Activated CD4-positive, alpha-beta T cell treated with anti-CD3 and anti-CD28 coated beads for 36 hours (primary cell): ENCODE data around the gene DCP2. TPM values are rescaled to one million over a fixed set of nuclear protein-coding genes. Genes with fewer than 3 reads are reported as not detected.
A peak's percentile ranks its signal among the peaks of the same experiment; 100 is the strongest.

ENCODE experiments used
- ATAC-seq: fragments of 200-7000 bp; cut with Tn5 transposase; one replicate; pipeline ENCODE4 v1.10.0; 2021; ENCODE audit warnings: mild to moderate bottlenecking, moderate library complexity
- CTCF ChIA-PET: fragments of 350-600 bp; sonication (Branson Sonifier 250); formaldehyde crosslinking; loops from one replicate; lab custom pipeline; 2021; ENCODE audit warnings: antibody characterized with exemption; lab: Charles Lee
- POLR2A ChIA-PET: fragments of 350-600 bp; sonication (Branson Sonifier 250); formaldehyde crosslinking; loops from one replicate; lab custom pipeline; 2021; ENCODE audit warnings: antibody characterized with exemption, inconsistent platforms; lab: Charles Lee
- DNase-seq: peaks from one replicate; pipeline ENCODE4 v3.0.0-alpha.2; 2020
- H3K27ac Mint-ChIP-seq: one replicate; pipeline ENCODE4 v1.8.0; 2021; ENCODE audit warnings: mixed read lengths
- H3K27me3 Mint-ChIP-seq: one replicate; pipeline ENCODE4 v1.8.0; 2021; ENCODE audit warnings: mixed read lengths
- H3K36me3 Mint-ChIP-seq: one replicate; pipeline ENCODE4 v1.8.0; 2021; ENCODE audit warnings: low read depth, mixed read lengths
- H3K4me1 Mint-ChIP-seq: one replicate; pipeline ENCODE4 v1.8.0; 2021; ENCODE audit warnings: mixed read lengths
- H3K4me3 Mint-ChIP-seq: one replicate; pipeline ENCODE4 v1.8.0; 2021; ENCODE audit warnings: mild to moderate bottlenecking, moderate library complexity, mixed read lengths
- H3K9me3 Mint-ChIP-seq: one replicate; pipeline ENCODE4 v1.8.0; 2021; ENCODE audit warnings: low read depth, mixed read lengths
- intact Hi-C, 2 experiments: fragments of 100-400 bp; cut with DNase I in 1 of 2; cut with micrococcal nuclease in 1 of 2; formaldehyde crosslinking; loops; one replicate each; pipeline versions ENCODE4 v1.14.2 to v1.15.1; 2022 to 2024; cut with DNase I, micrococcal nuclease
- total RNA-seq, 2 experiments: library from RNA; stranded (reverse); gene quantifications; one replicate each; pipeline ENCODE4 v1.2.3, GENCODE V29; 2021

Gene DCP2
- total RNA-seq: 100 to 1,000 TPM in 1 of 2 experiments, 10 to 100 TPM in 1; 94.0 to 101 TPM

DNA sequence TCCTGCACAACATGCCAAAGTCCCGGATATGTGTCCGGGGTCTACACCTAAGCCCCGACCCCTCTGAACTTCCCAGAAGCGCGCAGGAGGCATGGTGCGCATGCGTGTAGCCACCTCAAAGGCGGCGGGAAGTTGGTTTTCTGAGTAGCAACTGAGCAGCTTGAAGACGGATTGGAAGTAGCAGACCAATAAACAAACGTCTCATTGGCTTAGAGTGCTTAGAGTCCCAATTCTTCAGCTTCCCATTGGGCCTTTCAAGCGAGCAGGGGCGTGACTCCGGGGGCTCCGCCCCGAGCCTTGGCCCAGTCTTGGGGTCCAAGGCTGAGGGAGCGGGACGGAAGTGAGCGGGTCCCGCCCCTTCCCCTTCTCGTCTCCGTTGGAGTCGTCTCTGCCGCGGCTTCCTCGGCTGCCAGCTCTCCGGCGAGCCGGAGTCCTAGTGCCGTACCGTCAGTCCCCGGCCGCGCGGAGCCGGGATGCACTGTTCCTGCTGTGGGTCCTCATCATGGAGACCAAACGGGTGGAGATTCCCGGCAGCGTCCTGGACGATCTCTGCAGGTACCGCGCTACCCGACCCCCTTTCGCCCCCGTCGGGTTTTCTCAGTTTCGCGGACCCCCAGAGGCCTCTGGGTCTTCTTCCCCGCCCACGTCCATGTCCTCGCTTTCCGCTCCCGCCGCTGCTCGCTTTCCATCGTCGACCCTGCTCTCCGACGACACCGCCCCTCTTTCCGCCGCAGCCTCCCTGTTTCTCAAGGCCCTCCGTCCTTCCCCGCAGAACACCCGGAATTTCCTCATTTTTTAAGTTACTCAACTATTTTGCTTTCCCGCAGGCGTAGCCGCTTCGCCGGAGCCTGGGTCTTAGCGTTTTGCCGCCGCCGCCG is at the start of gene DCP2:
TSS of gene DCP2 (plus strand) at position 367 of the 878 bp plus-strand sequence. CDS start at position 503, 136 bp downstream.
- ATAC-seq: peak; percentile 94
- CTCF ChIA-PET: interaction anchor here (0.5 to 1.5 kb wide), 8 partner anchors 10 to 55 kb away, joined by 3 to 9 read pairs (median 4); partner anchors contain the start of gene REEP5

GRCh38 chr5:112929336-112930081 is 47.1 kb upstream of the DCP2 start:
- Mint-ChIP-seq H3K4me3 (peak overlapping the region; percentile 30), H3K4me1 (peaks cover 48% of the 10 kb centered on the region), H3K27ac (peak overlapping the region; percentile 70), H3K27me3 (no peaks in the 10 kb centered on the region), H3K9me3 (peaks cover 2% of the 10 kb centered on the region), H3K36me3 (peaks cover 3% of the 10 kb centered on the region)
- ATAC-seq (peak; percentile 69), DNase-seq (no peak)
- intact Hi-C loops: no loop called here
- ChIA-PET POLR2A (no interaction called here), CTCF (no interaction called here)

More for the DNA sequence above, at the start of gene DCP2:
- Mint-ChIP-seq H3K4me1 (peaks cover 39% of the 10 kb centered on the region), H3K27me3 (no peaks in the 10 kb centered on the region), H3K27ac (peak within 1 kb of the TSS; percentile 98), H3K9me3 (no peaks in the 10 kb centered on the region), H3K36me3 (peaks cover 14% of the 10 kb centered on the region), H3K4me3 (peak within 1 kb of the TSS; percentile 99)
- intact Hi-C loops: loop anchor here (1.0 to 5.0 kb wide), 11 partner anchors 12 to 1884 kb away; partner anchors contain the start of genes REEP5 (in 2 of the 2), SRP19 (in 2 of the 2), YTHDC2 (in 2 of the 2) and WDR36 (in 1 of the 2)
- POLR2A ChIA-PET: interaction anchor here (0.7 to 1.4 kb wide), 8 partner anchors 8 to 537 kb away, joined by 3 to 7 read pairs (median 4); partner anchors contain the start of genes SRP19 and YTHDC2
- DNase-seq: peak; percentile 96

DNA sequence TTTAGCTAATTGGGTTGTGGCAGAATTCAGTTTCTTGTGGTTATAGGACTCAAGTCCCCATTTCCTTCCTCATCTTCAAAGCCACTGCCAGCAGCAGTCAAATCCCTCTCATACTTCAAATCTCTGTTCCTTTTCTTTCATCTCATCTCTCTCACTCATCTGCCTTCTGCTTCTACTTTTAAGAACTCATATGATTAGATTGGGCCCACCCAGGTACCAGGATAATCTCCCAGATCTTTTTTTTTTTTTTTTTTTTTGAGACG is 46.6 kb upstream of the DCP2 start:
- DNase-seq (no peak), ATAC-seq (peak; percentile 37)
- no peak overlapping the region for H3K27ac Mint-ChIP-seq
- ChIA-PET CTCF (no interaction called here), POLR2A (no interaction called here)
- H3K4me1 Mint-ChIP-seq: peaks cover 50% of the 10 kb centered on the region
- H3K9me3 Mint-ChIP-seq: peaks cover 2% of the 10 kb centered on the region
- no peak overlapping the region for H3K4me3 Mint-ChIP-seq
- H3K27me3 Mint-ChIP-seq: no peaks in the 10 kb centered on the region
- intact Hi-C loops: no loop called here
- H3K36me3 Mint-ChIP-seq: peaks cover 3% of the 10 kb centered on the region

DNA sequence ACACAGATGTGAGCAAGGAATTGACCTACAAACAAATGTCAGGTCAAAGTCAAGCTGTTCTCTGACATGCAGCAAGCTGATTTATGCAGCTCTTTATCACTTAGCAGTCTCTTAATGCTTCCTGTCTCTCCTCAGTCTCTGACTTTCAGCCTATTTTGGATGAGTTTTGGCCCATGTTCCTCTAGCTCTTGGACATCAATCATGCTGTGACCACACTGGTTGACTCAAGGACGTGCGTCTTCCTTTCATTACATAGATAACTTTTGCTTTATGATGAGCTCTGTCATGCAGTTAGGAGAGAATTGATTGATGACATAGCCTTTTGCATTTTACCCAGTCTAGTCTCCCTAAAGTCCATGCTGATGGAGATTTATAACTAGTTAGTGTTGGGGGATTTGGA is 45.1 kb upstream of the DCP2 start:
- no peaks in the 10 kb centered on the region for H3K27me3 Mint-ChIP-seq
- H3K9me3 Mint-ChIP-seq: peaks cover 2% of the 10 kb centered on the region
- ChIA-PET CTCF (interaction anchor here (0.9 kb wide), 1 partner anchor 11 kb away, joined by 3 read pairs; no protein-coding TSS in a partner anchor), POLR2A (no interaction called here)
- intact Hi-C loops: no loop called here
- H3K36me3 Mint-ChIP-seq: peaks cover 3% of the 10 kb centered on the region
- no peak overlapping the region for H3K27ac Mint-ChIP-seq
- no peak for DNase-seq
- H3K4me1 Mint-ChIP-seq: peaks cover 50% of the 10 kb centered on the region
- no peak overlapping the region for H3K4me3 Mint-ChIP-seq
- no peak for ATAC-seq

DNA sequence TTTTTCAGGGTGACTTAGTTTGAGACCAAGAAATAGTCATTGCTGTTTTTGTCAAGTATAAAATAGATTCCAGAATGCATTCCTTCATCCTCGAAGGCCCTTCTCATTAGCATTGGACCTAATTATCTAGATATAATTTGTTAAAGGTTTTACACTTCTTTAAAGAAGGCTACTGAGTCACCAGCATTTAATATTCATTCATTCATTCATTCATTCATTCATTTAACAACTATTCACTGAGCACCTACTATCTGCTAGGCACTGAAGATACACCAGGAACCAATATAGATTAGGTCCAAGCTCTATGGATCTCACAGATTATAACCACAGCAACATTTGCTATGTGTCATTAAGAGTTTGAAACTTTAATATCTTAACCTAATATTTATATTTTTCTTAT is 43.5 kb upstream of the DCP2 start:
- CTCF ChIA-PET: interaction anchor here (1.2 kb wide), 1 partner anchor 10 kb away, joined by 3 read pairs; no protein-coding TSS in a partner anchor

GRCh38 chr5:112933651-112934365 is 42.8 kb upstream of the DCP2 start:
- Mint-ChIP-seq H3K27ac (no peak overlapping the region), H3K36me3 (peaks cover 3% of the 10 kb centered on the region), H3K9me3 (peaks cover 2% of the 10 kb centered on the region), H3K4me3 (no peak overlapping the region), H3K4me1 (peaks cover 37% of the 10 kb centered on the region), H3K27me3 (no peaks in the 10 kb centered on the region)
- ATAC-seq (peak; percentile 42), DNase-seq (no peak)
- intact Hi-C loops: no loop called here
- ChIA-PET POLR2A (no interaction called here), CTCF (interaction anchor here (1.2 kb wide), 2 partner anchors 11 to 63 kb away, joined by 3 read pairs; no protein-coding TSS in a partner anchor)

More for the DNA sequence above, 43.5 kb upstream of the DCP2 start:
- peaks cover 2% of the 10 kb centered on the region for H3K9me3 Mint-ChIP-seq
- POLR2A ChIA-PET: no interaction called here
- peaks cover 44% of the 10 kb centered on the region for H3K4me1 Mint-ChIP-seq
- no peak for ATAC-seq
- intact Hi-C loops: no loop called here
- no peaks in the 10 kb centered on the region for H3K27me3 Mint-ChIP-seq
- DNase-seq: no peak
- H3K36me3 Mint-ChIP-seq: peaks cover 3% of the 10 kb centered on the region
- no peak overlapping the region for H3K4me3 Mint-ChIP-seq
- H3K27ac Mint-ChIP-seq: no peak overlapping the region

DNA sequence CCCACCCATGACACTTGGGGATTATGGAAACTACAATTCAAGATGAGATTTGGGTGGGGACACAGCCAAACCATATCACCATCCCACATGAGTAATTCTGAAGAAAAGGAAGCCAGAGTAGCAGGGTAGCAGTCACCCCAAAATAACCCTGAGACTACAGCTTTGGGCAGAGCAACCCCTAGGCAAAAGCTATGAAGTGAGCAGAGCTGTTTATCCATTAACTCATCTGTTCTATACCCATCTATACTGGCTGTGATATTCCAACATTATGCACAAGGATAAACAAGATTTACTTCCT is 42.3 kb upstream of the DCP2 start:
- intact Hi-C loops: no loop called here
- Mint-ChIP-seq H3K27ac (no peak overlapping the region), H3K27me3 (no peaks in the 10 kb centered on the region), H3K4me3 (no peak overlapping the region), H3K4me1 (peaks cover 32% of the 10 kb centered on the region), H3K36me3 (peaks cover 3% of the 10 kb centered on the region), H3K9me3 (peaks cover 2% of the 10 kb centered on the region)
- DNase-seq (no peak), ATAC-seq (peak; percentile 30)
- ChIA-PET CTCF (interaction anchor here (0.6 to 1.2 kb wide), 3 partner anchors 42 to 75 kb away, joined by 3 read pairs; no protein-coding TSS in a partner anchor), POLR2A (no interaction called here)

DNA sequence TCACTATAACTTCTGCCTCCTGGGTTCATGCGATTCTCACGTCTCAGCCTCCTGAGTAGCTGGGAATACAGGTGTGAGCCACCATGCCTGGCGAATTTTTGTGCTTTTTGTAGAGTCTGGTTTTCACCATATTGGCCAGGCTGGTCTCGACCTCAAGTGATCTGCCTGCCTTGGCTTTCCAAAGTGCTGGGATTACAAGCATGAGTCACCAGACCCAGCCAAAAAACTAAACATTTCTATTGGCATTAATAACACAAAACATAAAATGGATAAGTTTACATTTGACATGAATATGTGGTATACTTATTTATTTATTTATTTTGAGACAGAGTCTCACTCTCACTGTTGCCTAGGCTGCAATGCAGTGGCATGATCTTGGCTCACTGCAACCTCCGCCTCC is 40.9 kb upstream of the DCP2 start:
- DNase-seq: no peak
- Mint-ChIP-seq H3K27ac (no peak overlapping the region), H3K9me3 (peaks cover 2% of the 10 kb centered on the region), H3K27me3 (no peaks in the 10 kb centered on the region), H3K36me3 (peaks cover under 1% of the 10 kb centered on the region), H3K4me3 (no peak overlapping the region), H3K4me1 (peaks cover 19% of the 10 kb centered on the region)
- ChIA-PET POLR2A (no interaction called here), CTCF (interaction anchor here (0.6 to 0.8 kb wide), 2 partner anchors 155 to 580 kb away, joined by 3 read pairs; no protein-coding TSS in a partner anchor)
- intact Hi-C loops: no loop called here
- no peak for ATAC-seq

DNA sequence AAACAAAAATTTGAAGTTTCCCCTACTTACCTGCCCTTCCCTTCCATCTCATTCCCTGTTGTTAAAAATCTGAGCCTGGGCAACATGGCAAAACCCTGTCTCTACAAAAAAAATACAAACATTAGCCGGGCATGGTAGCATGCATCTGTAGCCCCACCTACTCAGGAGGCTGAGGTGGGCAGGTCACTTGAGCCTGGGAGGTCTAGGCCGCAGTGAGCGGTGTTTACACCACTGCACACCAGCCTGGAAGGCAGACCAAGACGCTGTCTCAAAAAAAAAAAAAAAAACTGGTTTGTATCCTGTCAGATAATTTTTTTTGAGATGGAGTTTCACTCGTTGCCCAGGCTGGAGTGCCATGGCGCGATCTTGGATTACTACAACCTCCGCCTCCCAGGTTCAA is 38.3 kb upstream of the DCP2 start:
- Mint-ChIP-seq H3K4me3 (no peak overlapping the region), H3K27ac (no peak overlapping the region), H3K27me3 (no peaks in the 10 kb centered on the region), H3K36me3 (no peaks in the 10 kb centered on the region), H3K4me1 (peaks cover 11% of the 10 kb centered on the region), H3K9me3 (peaks cover 2% of the 10 kb centered on the region)
- DNase-seq: no peak
- ChIA-PET CTCF (no interaction called here), POLR2A (no interaction called here)
- intact Hi-C loops: no loop called here
- ATAC-seq: no peak

DNA sequence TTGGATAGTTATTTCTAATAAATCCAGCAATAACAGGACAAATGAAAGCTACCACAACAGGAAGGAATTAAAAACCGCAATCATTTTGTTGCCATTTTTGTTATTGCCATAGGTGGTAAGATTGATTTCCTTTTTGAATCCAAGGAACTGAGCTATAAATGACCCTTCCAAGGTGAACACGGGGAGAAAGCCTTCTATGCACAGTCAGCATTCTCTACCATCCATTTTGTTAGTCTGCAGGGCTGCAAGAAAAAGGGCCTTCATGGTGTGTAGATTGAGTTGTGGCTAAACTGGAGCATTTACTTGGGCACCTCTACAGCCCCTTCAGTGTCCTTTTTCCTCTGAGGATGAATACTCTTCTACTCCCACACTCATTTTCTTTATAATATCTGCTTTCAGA is 35.9 kb upstream of the DCP2 start:
- Mint-ChIP-seq H3K4me1 (peaks cover 3% of the 10 kb centered on the region), H3K27me3 (no peaks in the 10 kb centered on the region), H3K4me3 (no peak overlapping the region), H3K27ac (no peak overlapping the region), H3K36me3 (no peaks in the 10 kb centered on the region), H3K9me3 (no peaks in the 10 kb centered on the region)
- ChIA-PET POLR2A (no interaction called here), CTCF (interaction anchor here (0.6 to 0.7 kb wide), 4 partner anchors 11 to 53 kb away, joined by 3 read pairs; no protein-coding TSS in a partner anchor)
- DNase-seq: no peak
- no peak for ATAC-seq
- intact Hi-C loops: no loop called here

DNA sequence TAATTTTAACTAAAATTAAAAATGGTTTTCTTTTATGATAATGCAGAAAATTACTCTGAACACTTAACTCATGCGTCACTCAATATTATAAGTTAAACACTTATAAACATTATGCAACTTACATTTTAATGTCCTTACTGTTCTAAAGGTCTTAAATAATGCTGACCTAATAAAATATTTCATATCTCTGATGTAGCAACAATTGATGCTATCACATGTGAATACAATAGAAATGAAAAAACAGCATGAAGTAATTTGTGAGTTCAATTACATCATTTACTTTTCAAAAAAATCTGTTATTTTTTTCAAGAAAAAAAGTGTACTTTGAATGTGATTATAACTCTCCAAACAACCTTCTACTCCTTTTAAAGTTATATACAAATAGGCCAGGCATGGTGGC is 28.1 kb upstream of the DCP2 start:
- Mint-ChIP-seq H3K27me3 (no peaks in the 10 kb centered on the region), H3K4me3 (no peak overlapping the region), H3K36me3 (no peaks in the 10 kb centered on the region), H3K27ac (no peak overlapping the region), H3K4me1 (peaks cover 13% of the 10 kb centered on the region), H3K9me3 (no peaks in the 10 kb centered on the region)
- DNase-seq: no peak
- ChIA-PET POLR2A (no interaction called here), CTCF (interaction anchor here (1.2 kb wide), 1 partner anchor 45 kb away, joined by 5 read pairs; no protein-coding TSS in a partner anchor)
- intact Hi-C loops: no loop called here
- no peak for ATAC-seq
